Cardiac muscle cell (in vitro differentiated cells and primary cell): ENCODE measurements around the gene FOXP3. TPM values are rescaled to one million over a fixed set of nuclear protein-coding genes. Genes with fewer than 3 reads are reported as not detected.

Experiments used
- DNase-seq, 2 donors: peaks; one replicate each; pipeline versions ENCODE4 v3.0.0 to v3.0.0-alpha.2; 2010 to 2017; ENCODE audit warnings: low read depth in 1 of 2, low spot score in 1 of 2
- H3K27ac ChIP-seq: fragments of 200-600 bp; sonication (generic); 2 replicates; pipeline ENCODE4 v1.5.1; 2016
- H3K27me3 ChIP-seq: fragments of 200-600 bp; sonication (generic); 2 replicates; pipeline ENCODE4 v1.6.0; 2016; ENCODE audit warnings: control low read depth
- H3K36me3 ChIP-seq: fragments of 200-600 bp; sonication (generic); 2 replicates; pipeline ENCODE4 v1.5.1; 2016; ENCODE audit warnings: control low read depth
- H3K4me1 ChIP-seq: fragments of 200-600 bp; sonication (generic); 2 replicates; pipeline ENCODE4 v1.8.1; 2017; ENCODE audit warnings: low read depth, mild to moderate bottlenecking, mixed run types
- H3K4me3 ChIP-seq: fragments of 200-600 bp; sonication (generic); 2 replicates; pipeline ENCODE4 v1.5.1; 2016; ENCODE audit warnings: mild to moderate bottlenecking
- H3K9me3 ChIP-seq: fragments of 200-600 bp; sonication (generic); 2 replicates; pipeline ENCODE4 v1.5.1; 2017; ENCODE audit warnings: low read depth, mild to moderate bottlenecking, control low read depth
- CTCF ChIP-seq: IDR thresholded peaks from 2 replicates; pipeline ENCODE4 v1.5.1; 2012; ENCODE audit warnings: low read depth, mild to moderate bottlenecking, low read length
- polyA plus RNA-seq: library from polyadenylated mRNA; unstranded; fragments of >200 nt; fragmentation: Nextera tagmentation; extraction: Ambion mirVana; gene quantifications from 2 replicates; pipeline ENCODE4 v1.2.1, GENCODE V29; 2016
- total RNA-seq: library from RNA; depleted of rRNA; stranded (reverse); fragments of >200 nt; gene quantifications from 2 replicates; pipeline ENCODE4 v1.2.3, GENCODE V29; 2016

The FOXP3 gene
- total and polyA plus RNA-seq, 2 experiments from 2014 or later: 0.18 to 0.59 TPM

- H3K4me1 ChIP-seq: no peaks in the 10 kb centered on the region
- no peak overlapping the region for H3K27ac ChIP-seq
- TF ChIP-seq CTCF: no peak
- no peak overlapping the region for H3K4me3 ChIP-seq
- H3K36me3 ChIP-seq: no peaks in the 10 kb centered on the region
- no peak for DNase-seq
- H3K9me3 ChIP-seq: no peaks in the 10 kb centered on the region
- H3K27me3 ChIP-seq: no peaks in the 10 kb centered on the region
These were observed 58.0 kb downstream of the FOXP3 start for GRCh38 chrX:49206543-49206942.

GRCh38 chrX:49205443-49205842, 59.1 kb downstream of the FOXP3 start:
- TF ChIP-seq CTCF: no peak
- Histone ChIP-seq H3K27ac (no peak overlapping the region), H3K9me3 (no peaks in the 10 kb centered on the region), H3K4me3 (no peak overlapping the region), H3K4me1 (peaks cover 1% of the 10 kb centered on the region), H3K36me3 (no peaks in the 10 kb centered on the region), H3K27me3 (no peaks in the 10 kb centered on the region)
- DNase-seq: no peak

- DNase-seq: no peak
- no peak for TF ChIP-seq CTCF
- H3K4me1 ChIP-seq: peaks cover 2% of the 10 kb centered on the region
- H3K27me3 ChIP-seq: peaks cover 1% of the 10 kb centered on the region
- H3K36me3 ChIP-seq: no peaks in the 10 kb centered on the region
- no peak overlapping the region for H3K27ac ChIP-seq
- no peaks in the 10 kb centered on the region for H3K9me3 ChIP-seq
- H3K4me3 ChIP-seq: no peak overlapping the region
These were observed 59.8 kb downstream of the FOXP3 start for GRCh38 chrX:49204709-49205108.

- TF ChIP-seq CTCF: no peak
- H3K27me3 ChIP-seq: peaks cover 8% of the 10 kb centered on the region
- no peak for DNase-seq
- H3K4me1 ChIP-seq: peaks cover 2% of the 10 kb centered on the region
- H3K9me3 ChIP-seq: no peaks in the 10 kb centered on the region
- H3K27ac ChIP-seq: no peak overlapping the region
- H3K36me3 ChIP-seq: no peaks in the 10 kb centered on the region
- H3K4me3 ChIP-seq: no peak overlapping the region
These were observed 60.5 kb downstream of the FOXP3 start for GRCh38 chrX:49204017-49204416.

GRCh38 chrX:49203536-49203935, 61.0 kb downstream of the FOXP3 start:
- Histone ChIP-seq H3K4me1 (peaks cover 2% of the 10 kb centered on the region), H3K27me3 (peaks cover 13% of the 10 kb centered on the region), H3K9me3 (no peaks in the 10 kb centered on the region), H3K4me3 (no peak overlapping the region), H3K36me3 (no peaks in the 10 kb centered on the region), H3K27ac (no peak overlapping the region)
- no peak for TF ChIP-seq CTCF
- no peak for DNase-seq

GRCh38 chrX:49202022-49202421, 62.5 kb downstream of the FOXP3 start:
- TF ChIP-seq CTCF: no peak
- Histone ChIP-seq H3K4me3 (no peak overlapping the region), H3K4me1 (peaks cover 2% of the 10 kb centered on the region), H3K27me3 (peaks cover 13% of the 10 kb centered on the region), H3K27ac (no peak overlapping the region), H3K36me3 (no peaks in the 10 kb centered on the region), H3K9me3 (peaks cover 3% of the 10 kb centered on the region)
- no peak for DNase-seq
